NCI-H748 (cell line): ENCODE data around the gene APLP2.
A peak's percentile ranks its signal among the peaks of the same experiment; 100 is the strongest.
"Not testable (repeated sequence)": the region's sequence is repeated elsewhere in the genome, so short reads cannot be mapped to it uniquely, and the experiment has no call there.

ENCODE experiments used
- DNase-seq: peaks from one replicate; lab custom pipeline; 2025; ENCODE audit not compliant: unreplicated experiment; lab: John Stamatoyannopoulos, UW

Gene APLP2

DNA sequence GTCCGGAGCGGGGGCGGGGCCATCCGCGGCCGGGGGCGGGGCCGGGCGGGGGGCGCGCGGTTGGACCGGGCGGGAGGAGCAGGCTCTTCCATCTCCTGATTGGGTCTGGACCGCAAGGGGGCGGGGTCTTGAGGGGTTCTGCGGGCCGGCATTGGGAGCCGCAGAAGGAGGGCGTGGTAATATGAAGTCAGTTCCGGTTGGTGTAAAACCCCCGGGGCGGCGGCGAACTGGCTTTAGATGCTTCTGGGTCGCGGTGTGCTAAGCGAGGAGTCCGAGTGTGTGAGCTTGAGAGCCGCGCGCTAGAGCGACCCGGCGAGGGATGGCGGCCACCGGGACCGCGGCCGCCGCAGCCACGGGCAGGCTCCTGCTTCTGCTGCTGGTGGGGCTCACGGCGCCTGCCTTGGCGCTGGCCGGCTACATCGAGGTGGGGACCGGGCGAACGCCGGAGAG, at the start of gene APLP2:
Gene APLP2 (plus strand): TSS at position 236 of the 450 bp plus-strand sequence. CDS start 84 bp downstream, at position 320.
- peak; percentile 96 for DNase-seq

DNA sequence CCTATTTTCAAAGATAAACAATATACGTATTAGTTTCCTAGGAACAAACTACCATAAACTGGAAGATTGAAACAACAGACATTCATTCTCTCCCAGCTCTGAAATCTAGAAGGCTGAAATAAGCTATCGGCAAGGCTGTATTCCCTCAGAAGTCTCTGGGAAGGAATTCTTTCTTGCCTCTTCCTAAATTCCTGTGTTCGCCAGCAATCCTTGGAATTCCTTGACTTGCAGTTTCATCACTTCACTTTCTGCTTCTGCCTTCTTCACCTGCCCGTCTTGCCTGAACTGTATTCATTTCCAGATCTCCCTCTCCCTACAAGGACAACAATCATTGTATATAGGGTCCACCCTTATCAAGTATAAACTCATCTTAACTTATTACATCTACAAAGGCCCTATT, 49.4 kb upstream of the APLP2 start:
- DNase-seq: no peak

DNA sequence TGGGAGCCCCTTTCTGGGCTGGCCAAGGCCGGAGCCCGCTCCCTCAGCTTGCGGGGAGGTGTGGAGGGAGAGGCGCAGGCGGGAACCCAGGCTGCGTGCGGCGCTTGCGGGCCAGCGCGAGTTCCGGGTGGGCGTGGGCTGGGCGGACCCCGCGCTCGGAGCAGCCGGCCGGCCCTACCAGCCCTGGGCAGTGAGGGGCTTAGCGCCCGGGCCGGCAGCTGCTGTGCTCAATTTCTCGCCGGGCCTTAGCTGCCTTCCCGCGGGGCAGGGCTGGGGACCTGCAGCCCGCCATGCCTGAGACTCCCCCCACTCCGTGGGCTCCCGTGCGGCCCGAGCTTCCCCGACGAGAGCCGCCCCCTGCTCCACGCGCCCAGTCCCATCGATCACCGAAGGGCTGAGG, 48.1 kb upstream of the APLP2 start:
- not testable (repeated sequence) for DNase-seq

DNA sequence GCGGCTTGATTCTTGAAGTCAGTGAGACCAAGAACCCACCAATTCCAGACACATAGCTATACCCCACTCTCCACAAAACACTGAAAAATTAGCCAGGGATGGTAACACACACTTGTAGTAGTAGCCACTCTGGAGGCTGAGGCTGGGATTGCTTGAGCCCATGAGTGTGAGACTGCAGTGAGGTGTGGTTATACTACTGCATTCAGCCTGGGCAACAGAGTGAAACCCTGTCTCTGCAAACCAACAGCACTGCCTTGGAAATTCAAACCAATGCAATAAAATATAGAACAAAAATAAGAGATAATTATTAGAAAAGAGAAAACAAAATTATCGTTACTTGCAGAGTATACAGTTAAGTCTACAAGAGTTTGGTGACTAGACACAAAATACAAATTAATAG, 46.9 kb upstream of the APLP2 start:
- no peak for DNase-seq

DNA sequence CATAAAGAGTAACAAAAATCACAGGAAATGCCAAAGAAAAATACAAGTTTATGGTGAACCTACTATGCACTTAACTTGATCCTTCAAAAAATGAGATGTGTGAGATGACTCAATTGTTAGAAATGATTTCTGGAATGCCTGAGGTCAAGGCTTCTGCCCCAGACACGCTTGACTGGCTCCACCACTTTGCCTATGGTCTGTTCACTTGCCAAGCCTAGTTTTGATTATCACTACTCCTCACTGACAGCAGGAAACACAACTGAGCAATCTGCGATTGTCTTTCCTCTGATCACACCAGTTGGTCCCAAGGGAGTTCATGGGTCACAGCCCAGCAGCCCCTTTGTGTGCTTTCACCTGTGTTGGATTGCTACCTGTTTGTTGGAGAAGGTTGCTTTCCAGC, 46.5 kb upstream of the APLP2 start:
- DNase-seq: peak; percentile 13

DNA sequence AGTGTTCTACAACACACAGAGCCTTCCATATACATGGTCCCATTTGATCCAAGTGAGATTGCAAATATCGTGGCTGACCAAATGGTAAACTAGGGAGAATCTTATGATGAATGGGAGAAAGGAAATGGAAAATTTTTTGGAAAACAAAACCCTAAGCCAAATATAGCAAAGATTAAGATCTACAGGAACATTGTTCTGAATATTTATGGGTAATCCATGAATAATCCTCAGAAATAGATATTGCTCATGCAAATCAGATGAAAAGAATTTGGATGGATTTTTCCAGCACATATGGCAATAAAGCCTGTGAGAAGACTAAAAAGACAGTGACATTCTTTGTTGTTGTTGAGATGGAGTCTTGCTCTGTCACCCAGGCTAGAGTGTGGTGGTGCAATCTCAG, 45.3 kb upstream of the APLP2 start:
- no peak for DNase-seq

DNA sequence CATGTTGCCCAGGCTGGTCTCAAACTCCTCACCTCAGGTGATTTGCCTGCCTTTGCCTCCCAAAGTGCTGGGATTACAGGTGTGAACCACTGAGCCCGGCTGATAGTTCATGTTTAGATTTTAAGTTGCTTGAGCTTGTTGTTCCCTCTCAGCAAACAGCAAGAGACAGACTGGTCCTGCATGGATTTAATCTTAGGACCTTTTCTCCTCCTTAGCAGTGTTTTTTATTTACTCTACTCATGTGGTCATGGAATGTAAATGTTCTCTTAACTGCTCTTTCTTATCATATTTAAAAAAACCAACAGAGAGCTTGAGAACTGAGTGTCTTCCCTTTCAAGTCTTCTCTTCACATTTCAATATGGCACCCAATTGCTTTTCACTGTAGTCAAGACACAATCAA, 44.3 kb upstream of the APLP2 start:
- DNase-seq: no peak

DNA sequence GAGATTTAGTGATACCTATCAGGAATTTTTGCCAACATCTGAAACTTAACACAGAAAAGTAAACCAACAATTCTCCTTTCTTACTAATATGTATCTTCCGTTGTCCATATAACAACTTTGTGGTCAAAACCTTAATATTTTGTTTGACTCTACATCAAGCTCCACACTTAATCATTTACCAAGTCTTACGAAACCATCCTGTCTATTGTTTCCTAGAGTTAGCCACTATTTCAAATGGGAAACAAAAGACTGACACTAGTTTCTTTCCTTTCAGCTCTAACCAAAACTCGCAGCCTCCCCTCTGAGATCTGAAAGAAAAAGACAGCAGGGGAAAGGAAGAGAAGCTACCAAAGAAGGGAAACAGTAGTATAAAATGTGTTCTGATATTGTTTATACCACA, 40.6 kb upstream of the APLP2 start:
- no peak for DNase-seq

DNA sequence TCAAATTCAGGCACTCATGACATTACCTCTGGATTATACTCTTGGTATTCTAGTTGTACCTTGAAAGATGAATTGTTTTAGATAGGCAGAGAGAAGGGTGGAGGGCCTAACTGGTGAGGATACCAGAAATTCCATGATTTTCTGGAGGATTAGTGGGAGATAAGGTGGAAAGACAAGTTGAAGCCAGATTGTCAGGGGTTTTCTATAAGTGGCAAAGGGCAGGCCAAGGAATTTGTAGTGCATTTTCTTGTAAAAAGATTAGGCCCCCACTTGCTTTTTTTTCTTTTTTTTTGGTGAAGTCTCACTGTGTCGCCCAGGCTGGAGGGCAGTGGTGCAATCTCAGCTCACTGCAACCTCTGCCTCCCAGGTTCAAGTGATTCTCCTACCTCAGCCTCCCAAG, 38.6 kb upstream of the APLP2 start:
- DNase-seq: no peak

DNA sequence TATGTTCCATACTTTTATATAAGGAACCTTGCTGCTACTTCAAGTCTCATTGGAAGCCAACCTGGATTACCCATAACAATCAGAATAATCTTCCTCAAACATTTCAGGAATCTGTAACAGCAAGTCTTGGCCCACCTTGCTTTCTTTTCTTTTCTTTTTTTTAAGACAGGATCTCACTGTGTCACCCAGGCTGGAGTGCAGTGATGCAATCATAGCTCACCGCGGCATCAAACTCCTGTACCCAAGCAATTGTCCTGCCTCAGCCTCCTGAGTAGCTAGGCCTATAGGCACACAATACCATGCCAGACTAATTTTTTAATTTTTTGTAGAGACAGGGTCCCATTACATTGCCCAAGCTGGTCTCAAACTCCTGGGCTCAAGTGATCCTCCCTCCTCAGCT, 37.7 kb upstream of the APLP2 start:
- DNase-seq: no peak

DNA sequence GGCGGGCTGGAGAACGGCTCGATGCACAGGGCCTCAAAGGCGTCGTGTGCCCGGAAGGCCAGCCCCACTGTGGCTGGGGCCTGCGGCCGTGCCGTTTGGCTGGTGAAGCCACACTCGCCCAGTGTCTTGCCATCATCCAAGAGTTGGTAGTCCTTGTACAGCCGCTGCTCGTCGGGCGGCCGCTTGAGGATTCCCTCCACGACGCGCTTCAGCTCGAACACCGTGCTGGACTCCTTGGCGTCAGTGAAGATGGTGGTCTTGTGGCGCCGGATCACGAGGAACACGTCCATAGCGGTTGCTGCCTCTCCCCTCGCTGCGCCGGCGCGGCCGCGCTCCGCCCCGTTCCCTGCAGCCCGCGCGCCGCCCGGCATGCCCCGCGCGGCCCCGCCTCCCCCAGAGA, 36.8 kb upstream of the APLP2 start:
- no peak for DNase-seq

DNA sequence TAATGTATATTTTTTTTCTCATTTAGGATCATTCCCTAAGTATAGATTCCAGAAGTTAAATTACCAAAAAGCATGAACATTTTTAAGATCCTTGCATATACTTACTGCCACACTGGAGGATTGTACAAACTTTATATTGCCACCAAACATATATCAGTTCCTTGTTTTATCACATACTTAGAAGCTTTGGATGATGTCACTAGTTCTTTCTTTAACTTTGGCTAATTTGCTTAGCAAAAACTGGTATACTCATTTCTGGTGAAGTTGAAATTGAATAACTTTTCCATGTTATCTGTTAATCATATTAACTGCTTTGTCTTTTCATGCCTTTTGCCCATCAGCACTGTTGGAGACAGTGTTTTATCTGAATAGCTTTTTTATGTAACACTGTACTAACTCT, 35.5 kb upstream of the APLP2 start:
- no peak for DNase-seq

DNA sequence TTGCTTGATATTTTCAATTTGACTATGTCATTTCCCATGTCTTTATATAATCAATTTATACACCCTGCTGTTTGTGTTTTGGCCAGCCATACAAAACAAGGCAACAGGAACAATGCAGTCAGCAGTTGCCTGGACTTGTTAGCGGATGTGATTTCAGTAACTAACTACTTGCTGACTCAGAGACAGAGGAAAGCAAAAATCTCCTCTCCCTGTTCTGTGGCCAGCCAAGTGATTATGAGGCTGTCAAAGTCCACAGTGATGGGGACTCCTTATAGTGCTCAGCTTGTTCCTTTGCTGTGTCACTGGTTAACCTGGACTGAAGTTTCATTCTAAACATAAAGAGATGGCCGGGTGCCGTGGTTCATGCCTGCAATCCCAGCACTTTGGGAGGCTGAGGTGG, 32.6 kb upstream of the APLP2 start:
- peak; percentile 8 for DNase-seq

DNA sequence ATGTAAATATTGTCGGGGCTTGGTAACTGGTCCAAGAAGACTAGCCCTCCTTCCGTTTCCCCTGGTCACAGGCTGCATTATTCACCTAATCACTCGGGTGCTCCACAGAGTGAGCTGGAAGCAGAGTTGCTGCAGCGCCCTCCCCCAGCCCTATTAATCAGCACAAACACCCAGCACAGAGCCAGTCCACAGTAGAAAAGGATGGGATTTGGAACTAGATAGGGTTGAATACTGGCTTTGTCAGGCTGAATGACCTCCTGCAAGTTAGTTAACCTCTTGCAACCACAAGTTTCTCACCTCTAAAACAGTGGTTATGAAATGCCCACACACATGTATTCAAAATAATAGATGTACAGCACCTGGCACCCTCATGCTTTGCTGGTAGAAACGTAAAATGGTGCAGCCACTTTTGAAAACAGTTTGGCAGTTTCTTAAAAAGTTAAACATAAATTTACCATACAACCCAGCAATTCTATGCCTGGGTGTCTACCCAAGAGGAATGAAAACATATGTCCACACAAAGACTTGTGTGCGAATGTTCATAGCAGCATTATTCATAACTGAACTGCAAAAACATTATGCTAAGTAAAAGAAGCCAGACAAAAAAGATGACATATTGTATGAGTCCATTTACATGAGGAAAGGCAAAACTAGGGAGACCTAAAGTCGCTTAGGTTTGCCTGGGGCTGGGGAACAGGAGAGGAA, 31.7 kb upstream of the APLP2 start:
- DNase-seq: no peak

DNA sequence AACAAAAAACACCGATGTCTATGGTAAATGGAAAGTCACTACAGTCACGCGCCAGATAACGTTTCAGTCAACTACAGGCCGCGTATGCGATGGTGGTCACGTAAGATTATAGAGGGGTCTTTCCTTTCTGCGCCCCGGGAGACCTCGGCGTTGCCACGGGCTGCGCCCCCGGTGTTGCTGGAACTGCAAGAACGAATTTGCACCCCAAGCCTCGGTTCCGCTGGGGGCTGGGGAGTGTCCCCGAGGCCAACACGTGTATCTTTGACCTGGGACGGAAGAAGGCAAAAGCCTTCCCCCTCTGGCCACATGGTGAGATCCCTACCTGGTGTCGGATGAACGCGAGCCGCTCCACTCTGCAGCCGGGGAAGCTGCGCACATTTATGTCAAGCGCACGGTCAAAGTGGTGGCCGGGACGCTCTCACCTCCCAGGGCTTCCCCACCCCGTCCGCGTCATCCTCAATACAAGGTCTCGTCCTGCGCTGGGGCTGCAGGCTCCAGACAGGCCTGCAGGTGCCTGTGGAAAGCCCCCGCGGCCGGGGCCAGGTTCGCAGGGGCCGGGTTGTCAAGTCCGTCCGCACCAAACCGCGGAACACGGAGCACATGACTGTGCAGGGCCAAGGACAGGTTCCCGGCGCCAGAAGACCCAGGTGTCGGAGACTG, 29.3 kb upstream of the APLP2 start:
- DNase-seq: no peak

DNA sequence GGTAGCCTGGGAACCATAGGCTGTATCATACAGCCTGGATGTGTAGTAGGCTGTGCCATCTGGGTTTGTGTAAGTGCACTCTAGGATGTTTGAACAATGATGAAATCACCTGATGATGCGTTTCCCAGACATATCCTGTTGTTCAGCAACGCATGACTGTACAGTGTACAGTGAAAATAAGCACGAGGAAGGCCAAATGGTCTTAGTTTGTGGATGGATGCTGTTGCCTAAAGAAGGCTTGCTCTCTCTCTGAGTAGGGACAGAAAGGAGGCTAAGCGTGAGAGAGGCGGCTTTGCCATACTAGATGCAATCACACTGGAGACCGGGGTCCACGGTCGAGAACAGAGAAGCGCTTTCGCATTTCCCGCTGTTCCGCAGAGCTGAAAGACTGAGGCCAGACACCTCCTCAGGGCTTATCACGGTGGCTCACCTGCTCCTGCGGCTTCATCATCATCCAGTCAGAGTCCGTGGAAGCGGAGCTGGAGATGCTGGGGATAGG, 27.6 kb upstream of the APLP2 start:
- peak; percentile 44 for DNase-seq

DNA sequence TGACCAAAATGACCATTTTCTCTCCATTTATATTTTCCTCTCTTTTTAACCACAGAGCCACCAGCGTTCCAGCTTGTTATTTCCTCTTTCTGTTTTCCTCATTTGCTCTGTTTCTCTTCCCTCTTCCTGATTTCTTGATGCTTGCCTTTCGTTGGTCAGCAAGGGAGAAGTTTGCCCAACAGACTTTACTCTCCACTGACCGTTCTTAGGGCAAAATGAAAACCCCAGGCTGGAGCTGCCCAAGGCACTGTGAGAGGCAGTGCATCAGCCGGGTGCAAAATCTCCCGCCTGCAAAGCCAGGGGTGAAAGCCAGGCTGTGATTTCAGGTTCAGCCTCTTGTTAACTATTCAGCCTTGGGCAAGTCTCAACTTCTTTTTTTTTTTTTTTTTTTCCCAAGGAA, 26.1 kb upstream of the APLP2 start:
- DNase-seq: no peak

DNA sequence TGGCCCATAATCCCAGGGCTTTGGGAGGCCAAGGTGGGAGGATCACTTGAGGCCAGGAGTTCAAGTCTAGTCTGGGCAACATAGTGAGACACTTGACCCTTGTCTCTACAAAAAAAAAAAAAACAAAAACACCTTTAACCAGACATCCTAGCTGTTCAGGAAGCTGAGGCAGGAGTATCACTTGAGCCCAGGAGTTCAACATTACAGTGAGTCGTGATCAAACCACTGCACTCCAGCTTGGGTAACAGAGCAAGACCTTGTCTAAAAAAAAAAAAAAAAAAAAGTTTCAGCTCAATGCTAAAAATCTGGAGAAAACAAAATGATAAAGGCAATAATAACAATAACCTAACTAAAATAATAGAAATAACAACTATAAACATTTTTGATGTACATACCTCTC, 22.6 kb upstream of the APLP2 start:
- no peak for DNase-seq

DNA sequence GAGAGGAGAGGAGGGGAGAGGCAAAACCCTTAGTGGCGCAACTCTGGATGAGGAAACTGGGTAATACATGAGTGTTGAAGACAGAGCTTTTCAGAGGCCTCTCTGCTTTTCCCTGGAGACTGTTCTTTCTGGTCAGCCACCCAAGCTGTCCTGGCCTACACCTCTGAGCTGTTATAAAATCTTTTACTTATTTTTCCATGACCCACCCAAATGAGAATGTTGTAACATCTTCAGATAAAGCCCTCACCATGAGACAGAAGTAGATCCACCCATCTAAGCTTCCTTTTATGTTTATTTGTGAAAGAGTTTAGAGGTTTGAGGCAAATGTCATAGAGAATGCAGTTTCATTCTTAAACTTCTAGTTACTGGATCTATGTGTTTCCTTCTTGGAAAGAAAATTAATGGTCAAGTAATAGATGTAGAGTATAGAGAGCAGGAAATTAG, 20.3 kb upstream of the APLP2 start:
- no peak for DNase-seq

DNA sequence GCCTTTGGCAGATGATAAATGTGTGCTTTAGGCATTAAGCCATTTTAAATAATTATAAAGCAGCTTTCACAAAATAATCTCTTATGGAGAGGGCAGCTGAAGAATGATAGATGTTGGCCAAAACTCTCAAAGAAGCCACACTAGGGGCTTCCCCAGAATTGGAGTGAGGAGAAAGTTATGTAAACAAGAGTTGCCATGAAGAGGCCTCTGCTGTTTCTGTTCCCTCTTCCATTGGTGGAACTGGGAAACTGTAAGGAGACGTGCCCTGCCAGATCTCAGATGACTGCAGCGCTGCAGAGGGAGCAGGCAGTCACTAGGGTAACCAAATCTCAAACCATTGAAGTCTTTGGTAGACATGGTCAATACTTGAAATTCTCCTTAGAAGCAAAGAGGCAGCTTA, 19.4 kb upstream of the APLP2 start:
- no peak for DNase-seq

DNA sequence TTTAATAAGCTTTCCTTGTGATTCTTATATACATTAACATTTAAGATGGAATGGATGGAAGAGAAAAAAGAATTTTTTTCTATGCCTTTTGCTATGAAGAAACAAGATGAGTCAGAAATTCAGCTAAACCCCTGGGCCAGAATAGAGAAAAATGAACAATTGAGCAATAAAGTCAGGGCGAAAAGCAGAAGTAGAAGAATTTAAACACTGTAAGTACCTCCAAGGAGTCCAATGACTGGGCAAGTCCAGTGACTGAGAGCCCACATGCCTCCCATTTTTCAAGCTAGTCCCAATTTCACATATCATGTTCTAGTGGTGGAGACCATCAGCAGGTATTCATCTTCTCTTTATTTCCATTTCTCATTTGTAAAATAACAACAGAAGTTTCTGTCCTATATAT, 18.6 kb upstream of the APLP2 start:
- no peak for DNase-seq

DNA sequence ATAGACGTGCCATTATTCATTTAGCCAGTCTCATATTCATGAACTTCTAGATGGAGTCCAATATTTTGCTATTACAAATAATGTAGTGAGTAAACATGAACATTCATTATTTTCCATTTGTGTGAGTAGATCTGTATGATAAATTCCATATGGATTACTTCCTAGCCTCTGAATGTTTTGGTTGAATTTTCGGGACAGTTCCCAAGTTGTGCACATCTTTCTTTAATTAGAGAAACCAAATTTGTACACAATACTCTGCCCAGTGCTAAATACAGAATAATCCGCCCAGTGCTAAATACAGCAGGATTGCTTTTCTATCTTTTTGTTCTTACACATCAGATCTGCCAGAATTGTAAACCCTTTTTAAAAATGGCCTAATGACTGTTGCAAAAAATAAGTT, 17.1 kb upstream of the APLP2 start:
- DNase-seq: no peak

DNA sequence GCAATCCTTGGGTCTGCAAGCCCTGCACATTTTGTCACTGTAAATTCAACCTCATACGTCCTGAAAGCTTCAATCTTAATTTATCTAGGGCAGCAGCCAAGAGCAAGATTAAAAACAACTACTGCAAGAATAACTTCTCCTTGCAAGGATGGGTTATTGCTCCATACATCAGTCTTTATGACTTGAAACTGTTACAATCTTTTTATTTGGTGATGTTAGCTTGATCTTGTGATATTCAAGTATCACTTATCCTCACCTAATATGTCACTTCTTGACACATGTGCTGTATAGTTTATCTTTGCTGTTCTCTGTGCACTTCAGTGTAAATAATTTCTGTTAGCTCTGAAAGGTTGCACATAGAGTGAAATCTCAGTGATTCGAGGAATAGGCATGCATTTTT, 14.7 kb upstream of the APLP2 start:
- DNase-seq: no peak
